Embryonic facial prominence (tissue), 1 donor: ENCODE data around the gene YTHDC2.

Source experiments
- DNase-seq: peaks from one replicate; pipeline ENCODE4 v3.0.0-alpha.2; 2016; ENCODE audit errors: extremely low spot score

YTHDC2 gene

DNA sequence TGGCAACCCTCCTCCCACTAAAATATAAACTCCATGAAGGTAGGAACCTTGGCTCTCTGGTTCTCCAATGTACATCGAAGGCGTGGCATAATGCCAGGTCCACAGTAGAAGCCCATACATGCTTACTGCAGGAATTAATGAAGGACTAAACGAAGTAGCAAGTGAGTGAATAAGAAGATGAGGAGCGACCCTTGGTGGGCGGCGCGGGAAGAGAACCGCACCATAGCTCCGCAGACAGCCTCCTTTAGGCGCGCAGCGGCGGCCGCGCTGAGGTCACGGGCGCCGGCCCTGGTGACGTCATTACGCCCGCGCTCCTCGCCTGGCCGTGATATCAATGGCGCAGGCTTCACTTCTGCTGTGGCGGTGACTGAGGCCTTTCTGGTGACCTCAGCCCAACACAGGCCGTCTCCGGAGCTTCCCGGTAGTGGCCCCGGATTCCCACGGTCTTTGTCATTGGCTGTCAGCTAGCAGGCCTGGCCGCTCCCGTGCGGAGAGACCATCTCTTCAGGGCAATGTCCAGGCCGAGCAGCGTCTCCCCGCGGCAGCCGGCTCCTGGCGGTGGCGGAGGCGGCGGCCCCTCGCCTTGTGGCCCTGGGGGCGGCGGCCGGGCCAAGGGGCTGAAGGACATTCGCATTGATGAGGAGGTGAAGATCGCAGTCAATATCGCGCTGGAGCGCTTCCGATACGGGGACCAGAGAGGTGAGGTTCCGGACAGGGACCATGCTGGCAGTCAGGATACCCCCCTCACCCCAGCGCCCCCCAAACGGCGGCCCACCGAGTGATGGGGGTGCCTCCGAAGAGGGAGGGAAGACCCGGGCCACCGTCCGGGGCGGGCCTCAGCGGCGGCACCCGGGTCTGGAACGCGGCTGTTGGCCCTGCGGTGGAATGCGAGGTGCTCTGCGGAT is at the start of gene YTHDC2:
Gene YTHDC2, plus strand, starts transcription at position 311 of the 905 bp plus-strand sequence. Its CDS starts 202 bp downstream, at position 513.
- peak; percentile 82 for DNase-seq

DNA sequence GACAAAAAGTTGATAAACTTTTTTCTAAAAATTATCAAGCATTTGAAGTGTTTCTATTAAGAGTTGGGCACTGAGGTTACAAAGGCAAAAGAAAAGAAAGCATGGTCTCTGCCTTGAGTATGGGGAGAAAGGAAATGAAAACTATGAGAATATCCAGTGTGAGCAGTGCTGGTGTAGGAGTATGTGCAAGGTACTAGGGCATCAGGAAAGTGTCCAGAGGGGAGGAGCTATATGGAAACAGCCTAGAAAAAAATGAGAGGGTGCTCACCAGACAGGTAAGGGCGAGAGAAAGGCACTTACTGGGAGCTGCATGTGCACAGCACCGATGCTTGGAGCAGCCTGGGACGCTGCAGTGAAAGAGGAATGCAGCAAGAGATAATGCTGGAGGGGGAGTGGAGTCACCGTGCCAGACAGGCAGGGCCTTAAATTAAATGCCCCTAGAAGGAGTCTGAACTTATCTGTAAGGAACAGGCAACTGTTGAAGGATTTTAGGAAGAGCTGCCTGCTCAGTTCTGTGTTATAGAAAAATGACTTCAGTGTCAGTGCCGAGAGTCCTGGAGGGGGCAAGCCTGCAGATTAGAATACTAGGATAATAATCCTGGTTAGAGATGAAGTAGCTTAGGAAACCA is 39.3 kb upstream of the YTHDC2 start:
- DNase-seq: no peak

DNA sequence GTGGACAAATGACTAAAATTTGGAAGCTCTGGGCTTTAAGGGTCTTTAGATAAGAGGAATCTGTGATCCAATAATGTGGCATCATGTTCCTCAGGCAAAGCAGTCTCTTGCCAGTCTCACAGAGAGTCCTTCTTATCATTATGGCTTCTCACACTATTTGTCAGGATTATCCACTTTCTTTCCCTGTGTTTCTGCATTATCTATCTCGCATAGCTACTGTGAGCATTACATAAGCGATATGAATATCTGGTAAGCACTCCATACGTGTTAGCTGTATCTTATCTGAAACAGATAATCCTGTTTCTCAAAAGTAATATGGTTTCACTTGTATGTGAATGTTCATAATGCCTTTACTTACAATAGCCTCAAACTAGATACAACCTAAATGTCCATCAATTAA is 34.8 kb upstream of the YTHDC2 start:
- DNase-seq: no peak

DNA sequence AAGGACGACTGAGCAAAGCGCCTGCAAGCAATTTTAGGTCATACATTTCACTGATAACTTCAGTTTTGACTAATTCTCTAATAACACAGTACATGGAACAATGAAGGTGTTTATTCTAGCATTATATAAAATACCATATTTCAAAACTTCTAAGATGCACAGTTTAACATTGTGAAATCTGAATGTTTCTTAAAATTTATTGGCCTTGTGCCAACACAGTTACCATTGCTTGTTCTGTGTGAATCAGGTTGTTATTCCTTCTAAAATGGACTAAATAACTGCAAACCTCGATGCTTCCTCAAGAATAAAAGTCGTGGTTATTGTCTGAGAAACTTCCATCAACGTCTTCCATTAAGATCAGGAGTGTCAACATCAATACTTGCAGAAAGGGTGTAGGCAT is 33.3 kb upstream of the YTHDC2 start:
- DNase-seq: no peak

DNA sequence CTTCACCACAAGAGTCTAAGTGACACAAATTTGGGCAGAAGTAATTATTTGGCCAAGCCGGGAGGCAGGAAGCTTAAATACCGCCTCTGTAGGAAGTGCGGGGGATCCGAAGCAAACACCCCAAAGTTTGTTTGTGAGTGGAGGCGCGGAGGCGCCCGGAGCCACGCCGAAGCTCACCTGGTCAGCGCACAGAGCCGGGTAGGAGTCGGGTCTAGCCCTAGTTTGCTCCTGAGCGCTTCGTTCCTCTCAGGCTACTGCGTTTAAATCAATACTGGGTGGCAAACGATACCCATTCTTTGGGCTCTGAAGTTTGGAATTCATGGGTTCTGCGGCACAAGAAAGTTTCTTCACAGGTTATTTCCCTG is 26.1 kb upstream of the YTHDC2 start:
- no peak for DNase-seq

DNA sequence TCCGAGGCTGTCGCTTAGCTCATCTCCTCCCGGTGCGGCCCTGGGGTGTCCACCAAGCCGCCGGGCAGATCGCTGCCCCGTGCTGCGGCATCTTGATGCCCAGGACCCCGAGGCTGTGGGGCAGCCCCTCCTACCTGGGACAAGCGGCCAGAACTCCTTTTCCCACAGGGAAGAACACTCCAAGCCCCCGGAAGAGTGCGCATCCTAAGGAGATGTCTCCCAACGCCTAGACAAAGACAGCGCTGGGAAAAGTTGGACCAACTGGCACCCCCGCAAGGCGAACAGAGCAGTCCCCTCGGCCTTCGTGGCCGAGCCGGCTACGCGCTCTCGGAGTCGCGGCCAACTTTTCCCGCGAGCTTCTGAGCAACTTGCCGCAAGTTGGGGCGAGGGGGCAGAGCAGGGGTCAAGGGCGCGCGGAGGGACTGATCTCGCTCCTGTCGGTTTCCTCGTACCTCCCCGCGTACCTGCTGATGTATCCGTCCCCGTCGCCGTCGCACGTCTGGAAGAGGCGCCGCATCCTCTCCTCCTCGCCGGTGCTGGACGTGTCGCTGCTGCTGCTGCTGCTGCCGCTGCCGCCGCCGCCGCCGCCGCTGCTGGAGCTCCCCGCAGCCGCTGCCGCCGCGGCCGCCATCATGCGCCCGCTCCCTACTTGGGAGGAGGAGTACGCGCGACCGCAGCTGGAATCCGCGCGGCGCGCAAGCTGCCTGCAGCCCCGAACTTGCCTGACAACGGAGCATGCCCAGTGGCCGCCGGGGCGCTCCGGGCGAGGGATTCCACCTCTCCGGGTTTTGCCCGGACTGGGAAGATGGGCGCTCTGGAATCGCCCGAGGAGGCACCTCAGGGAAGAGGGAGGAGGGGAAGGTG is 25.5 kb upstream of the YTHDC2 start, which contains the start of gene MCC:
Gene MCC, minus strand, starts transcription at position 673 of the 864 bp plus-strand sequence.
- peak; percentile 59 for DNase-seq

DNA sequence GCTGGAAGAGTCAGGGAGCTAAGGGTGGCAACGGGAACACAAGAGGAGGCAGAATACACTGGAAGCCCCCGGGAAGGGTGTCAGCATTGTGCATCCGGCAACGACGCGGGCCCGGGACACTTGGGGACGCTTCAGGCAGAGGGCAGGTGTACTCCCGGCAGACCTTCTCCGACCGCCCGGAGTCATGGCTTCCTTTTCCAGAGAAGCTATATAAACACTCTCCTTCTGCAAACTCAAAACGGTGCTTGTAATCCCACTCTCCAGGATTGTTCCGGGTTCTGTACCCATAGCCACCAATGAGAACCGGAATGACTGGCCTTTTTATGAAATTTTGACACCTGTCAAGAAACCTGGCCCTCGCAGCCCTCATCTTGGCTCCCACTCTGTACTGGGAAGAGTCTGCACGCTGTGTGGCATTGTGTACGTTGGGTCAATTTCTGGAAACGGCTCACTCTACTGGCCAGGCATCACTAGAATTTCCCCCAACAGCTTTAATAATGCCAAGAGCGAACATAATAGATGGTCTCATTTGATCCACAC is 24.8 kb upstream of the YTHDC2 start:
- DNase-seq: no peak

DNA sequence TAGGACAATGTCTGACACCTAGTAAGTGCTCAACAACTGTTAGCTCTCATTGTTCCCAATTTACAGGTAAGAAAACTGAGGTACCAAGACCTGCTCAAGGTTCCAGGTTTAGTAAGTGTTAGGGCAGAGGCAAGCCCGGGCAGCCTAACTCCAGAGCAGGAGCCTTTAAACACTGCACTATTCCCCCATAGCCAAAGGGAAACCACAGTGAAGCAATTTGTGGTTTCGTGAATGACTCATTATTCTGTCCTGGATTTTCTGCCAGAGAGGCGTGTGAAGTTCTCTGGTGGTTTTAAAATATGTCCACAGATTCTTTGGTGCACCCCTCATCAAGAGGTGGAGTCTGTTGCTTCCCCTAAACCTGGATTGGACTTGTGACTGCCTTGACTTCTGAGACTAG is 24.2 kb upstream of the YTHDC2 start:
- DNase-seq: no peak

DNA sequence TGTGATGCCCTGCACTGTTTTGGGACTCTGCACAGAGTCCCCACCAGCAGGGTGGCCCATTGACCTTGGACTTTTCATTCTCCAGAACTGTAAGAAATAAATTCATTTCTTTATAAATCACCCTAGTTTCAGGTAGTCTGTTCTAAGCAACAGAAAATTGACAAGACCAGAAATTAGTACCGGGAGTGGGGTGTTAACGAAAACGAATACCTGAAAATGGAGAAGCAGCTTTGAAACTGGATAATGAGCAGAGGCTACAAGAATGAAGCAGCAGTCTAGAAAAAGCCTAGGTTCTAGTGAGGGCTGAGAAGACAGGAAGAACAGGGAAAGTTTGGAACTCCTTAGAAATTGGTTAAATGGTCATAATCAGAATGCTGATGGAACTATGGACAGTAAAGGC is 23.2 kb upstream of the YTHDC2 start:
- DNase-seq: no peak

DNA sequence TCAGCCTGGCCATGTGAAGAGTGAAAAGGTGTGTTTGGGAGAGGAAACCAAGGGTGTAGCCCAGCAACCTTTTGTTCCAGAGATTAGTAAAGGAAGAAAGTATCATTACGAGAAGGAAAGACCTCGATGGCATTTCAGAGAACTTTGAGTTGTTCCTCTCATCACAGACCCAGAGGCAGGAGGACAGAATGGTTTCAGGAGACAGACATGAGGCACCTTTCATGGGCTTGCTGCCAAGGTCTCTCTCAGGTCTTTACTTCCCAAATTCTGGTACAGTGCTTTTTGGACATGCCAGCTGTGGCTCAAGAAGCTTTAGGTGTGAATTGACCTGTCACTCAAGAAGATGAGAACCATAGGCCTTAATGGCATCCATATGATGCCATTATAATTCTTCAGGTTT is 22.5 kb upstream of the YTHDC2 start:
- no peak for DNase-seq

DNA sequence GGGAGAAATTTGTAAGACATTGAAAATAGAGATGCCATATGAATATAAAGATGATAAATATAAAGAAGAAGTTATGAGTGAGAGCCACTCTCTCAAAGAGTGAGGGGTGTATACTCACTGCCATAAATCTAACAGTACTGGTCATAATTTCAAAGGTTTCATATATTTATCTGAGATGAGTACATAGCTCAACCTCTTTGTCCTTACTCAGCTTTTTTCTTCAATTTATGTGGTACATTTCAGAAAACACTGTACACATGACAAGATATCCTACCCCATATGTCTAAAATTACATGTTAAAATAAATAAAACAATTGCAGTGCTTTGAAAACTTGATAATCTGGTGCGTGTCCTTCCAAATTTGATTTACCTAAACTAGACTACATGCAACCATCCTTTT is 20.0 kb upstream of the YTHDC2 start:
- no peak for DNase-seq

DNA sequence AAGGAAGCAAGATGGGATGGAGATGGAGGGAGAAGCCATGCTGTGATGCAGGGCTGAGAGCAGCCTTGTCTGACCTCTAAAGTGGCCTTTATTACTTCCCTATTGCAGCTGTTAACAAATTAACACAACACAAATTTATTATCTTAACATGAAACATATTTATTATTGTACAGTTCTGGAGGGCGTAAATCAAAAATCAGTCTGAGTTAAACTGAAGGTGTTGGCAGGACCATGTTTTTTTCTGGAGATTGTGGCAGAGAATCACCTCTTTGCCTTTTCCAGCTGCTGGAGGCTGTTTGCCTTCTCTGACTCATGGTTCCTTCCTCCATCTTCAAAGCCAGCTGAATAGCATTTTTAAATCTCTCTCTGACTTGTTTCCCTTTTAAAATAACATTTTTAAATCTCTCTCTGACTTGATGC is 18.1 kb upstream of the YTHDC2 start:
- no peak for DNase-seq

DNA sequence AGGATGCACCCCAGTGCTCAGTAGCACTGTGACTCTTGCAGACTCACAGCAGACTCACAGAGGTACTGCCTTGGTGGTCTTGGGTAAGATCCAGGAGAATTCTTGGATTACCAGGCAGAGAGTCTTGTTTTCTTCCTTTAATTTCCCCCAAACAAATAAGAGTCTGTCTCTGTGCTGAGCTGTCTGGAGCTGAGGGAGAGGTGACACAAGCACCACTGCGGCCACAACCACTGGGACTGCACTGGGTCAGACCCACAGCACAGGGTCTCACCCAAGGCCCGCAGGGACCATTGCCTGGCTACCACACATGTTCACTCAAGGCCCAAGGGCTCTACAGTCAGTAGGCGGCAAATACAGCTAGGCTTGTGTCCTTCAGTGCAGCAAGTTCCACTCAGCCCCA is 11.4 kb upstream of the YTHDC2 start:
- DNase-seq: no peak

DNA sequence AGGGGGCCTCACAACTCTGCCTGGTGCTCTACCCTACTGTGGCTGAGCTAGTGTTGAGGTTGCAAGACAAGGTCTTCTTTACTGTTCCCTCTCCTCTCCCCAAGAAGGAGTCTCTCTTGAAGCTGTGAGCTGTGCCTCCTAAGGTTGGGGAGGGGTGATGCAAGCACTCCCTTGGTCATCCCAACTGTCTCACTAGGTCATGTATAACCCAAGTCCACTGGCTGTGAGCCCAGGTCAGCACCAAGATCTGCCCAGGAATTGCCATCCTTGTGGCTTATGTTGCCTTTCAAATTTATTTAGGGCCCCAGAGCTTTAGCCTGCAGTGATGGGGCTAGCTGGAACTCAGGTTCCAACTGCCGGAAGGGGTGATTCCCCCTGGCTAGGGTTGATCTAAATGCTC is 10.3 kb upstream of the YTHDC2 start:
- DNase-seq: no peak

DNA sequence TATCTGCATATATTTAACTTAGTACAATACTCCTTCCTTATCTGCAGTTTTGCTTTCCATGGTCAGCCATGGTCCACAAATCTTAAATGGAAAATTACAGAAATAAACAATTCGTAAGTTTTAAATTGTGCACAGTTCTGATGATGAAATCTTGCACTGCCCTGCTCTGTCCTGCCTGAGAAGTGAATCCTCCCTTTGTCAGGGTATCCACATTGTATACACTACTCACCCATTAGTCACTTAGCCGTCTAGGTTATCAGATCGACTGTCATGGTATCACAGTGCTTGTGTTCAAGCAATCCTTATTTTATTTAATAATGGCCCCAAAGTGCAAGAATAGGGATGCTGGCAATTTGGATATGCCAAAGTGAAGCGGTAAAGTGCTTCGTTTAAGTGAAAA is 8.3 kb upstream of the YTHDC2 start:
- DNase-seq: no peak

DNA sequence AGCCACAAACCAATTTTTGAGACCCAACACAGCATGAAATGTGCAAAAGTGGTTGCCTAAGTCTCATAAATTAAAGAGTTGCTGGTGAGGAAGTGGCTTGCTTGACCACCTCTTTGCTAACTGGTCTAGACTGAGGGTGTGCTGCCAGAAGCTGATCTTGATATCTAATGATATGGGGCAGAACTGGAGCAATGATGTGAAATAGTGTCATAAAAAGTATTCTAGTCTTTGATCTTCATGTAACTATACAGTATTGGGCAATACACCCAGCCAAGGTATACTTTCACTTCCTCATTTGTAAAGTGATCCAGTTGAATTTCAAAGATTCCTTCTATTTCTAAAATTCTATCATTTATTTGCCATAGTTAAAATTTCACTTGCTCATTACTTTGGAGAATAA is 5.9 kb upstream of the YTHDC2 start:
- DNase-seq: no peak

DNA sequence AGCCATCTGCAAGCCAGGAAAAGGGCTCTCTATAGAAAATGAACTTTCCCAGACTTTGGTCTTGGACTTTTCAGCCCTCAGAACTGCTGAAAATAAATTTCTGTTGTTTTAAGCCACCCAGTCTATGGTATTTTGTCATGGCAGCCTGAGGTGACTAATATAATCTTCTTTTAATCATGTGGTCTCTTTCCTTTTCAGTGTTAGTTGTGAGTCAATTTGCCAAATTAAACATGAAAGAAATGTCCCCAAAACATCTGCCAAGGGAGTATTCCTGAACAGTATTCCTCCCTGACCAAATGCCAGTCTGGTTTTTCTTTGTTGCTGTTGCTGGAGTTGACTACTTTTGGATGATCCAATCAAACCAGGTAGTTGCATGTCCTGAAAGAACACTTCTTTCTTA is 4.7 kb upstream of the YTHDC2 start:
- no peak for DNase-seq

DNA sequence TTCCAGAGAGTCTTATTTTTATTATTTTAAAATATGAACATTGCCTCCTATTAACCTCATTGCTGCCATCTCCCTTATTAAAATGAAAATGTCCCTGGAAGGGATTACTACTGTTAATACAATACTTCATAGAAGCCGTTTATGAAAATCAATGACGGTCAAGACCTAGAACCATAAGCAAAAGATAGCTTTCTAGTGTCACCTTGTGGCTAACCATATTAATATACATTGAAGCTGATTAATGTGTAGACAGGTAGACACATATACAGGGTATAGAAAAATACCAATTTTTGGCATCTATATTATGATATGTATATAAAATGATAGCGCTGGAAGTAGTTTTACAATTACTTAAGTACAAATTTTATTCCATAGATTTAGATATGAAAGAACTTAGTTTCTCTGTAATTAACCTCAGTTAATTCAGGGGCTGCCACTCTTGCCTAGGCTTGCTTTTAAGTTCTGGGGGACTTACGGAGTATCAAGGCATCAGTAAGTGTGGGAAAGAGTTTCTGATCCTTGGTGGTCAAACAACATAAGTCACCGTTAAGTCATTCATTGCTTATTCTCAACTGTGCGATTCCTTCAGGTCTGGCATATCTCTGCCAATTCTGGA is 2.5 kb upstream of the YTHDC2 start:
- DNase-seq: peak; percentile 27

DNA sequence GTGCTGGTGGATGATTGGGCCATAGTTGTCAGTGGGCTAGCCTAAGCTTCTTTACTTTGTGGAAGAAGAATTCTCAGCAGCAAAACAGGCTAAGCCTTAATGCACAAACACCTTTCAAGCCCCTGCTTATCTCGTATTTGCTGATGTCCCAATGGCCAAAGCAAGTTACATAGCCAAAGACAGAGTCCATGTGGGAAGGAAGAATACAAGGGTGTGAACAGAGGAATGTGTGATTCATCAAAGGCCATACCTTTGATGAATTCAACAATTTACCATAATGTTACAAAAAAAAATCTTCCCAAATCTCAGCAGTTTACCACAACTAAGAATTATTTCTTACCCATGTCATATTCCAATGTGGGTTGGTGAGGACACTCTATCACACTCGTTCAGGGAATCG is 1.2 kb upstream of the YTHDC2 start:
- DNase-seq: no peak

DNA sequence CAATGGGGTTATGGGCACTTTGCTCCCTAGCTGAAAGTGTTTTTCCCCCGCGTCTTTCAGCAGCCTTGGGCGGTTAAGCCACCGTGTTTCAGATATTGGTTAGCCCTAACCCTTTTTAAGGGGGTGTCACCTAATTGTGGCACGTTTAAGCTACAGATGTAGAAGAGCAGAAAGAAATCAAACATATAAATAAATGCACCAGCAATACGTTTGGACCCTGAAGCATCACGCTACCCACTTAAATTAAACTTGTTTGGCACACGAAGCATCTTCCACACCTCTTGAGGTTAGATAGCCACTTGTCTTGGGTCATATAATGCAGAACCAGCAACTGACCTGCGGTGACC is 768 bp downstream of the YTHDC2 start:
- no peak for DNase-seq

DNA sequence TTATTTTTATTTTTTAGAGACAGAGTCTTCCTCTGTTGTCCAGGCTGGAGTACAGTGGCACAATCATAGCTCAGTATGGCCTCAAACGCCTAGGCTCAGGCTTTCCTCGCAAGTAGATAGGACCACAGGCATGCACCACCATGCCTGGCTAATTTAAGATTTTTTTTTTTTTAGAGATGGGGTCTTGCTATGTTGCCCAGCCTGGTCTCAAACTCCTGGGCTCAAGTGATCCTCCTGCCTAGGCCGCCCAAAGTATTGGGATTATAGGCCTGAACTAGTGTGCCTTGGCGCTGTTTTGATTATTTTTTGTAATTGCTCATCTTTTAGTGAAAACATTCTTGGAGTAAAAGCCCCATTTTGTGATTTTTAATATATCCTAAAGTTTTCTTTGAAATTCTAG is 5.4 kb downstream of the YTHDC2 start:
- DNase-seq: no peak

DNA sequence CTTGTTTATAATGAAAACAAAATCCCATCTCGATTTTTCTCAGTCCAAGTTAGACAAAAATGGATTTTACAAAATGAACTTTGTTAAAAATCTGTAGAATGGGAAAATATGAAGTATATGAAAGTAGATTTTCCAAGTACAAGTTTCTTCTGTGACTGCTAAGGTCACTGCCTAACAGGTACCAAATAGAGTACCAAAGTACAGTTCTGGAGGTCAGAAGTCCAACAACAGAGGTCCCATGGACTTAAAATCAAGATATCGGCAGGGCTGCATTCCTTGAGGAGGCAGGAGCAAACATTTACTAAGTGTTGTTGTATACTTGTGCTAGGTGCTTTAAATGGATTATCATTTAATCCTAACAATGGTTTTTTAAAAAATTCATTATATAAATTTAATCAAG is 5.9 kb downstream of the YTHDC2 start:
- no peak for DNase-seq
